WTC11 (cell line): Measurements from ENCODE around the gene TSPAN9. TPM values are rescaled to one million over a fixed set of nuclear protein-coding genes. Genes with fewer than 3 reads are reported as not detected.

Experiments used
- ATAC-seq: fragments of 200-7000 bp; cut with Tn5 transposase; 2 replicates; pipeline ENCODE4 v1.10.0; 2021; ENCODE audit warnings: mild to moderate bottlenecking, moderate library complexity
- CTCF ChIA-PET: fragments of 300-600 bp; sonication (Branson Sonifier 250); formaldehyde crosslinking; loops from one replicate; lab custom pipeline; 2021; ENCODE audit warnings: antibody characterized with exemption; lab: Charles Lee
- POLR2A ChIA-PET: fragments of 350-600 bp; sonication (Branson Sonifier 250); formaldehyde crosslinking; loops from one replicate; lab custom pipeline; 2021; ENCODE audit warnings: antibody characterized with exemption; lab: Charles Lee
- DNase-seq: peaks from one replicate; pipeline ENCODE4 v3.0.0; 2021; ENCODE audit warnings: low spot score
- H3K27ac Mint-ChIP-seq: 2 replicates; pipeline ENCODE4 v1.8.0; 2021; ENCODE audit warnings: mixed read lengths
- H3K27me3 Mint-ChIP-seq: 2 replicates; pipeline ENCODE4 v1.8.0; 2021; ENCODE audit warnings: low read depth, mild to moderate bottlenecking, moderate library complexity, mixed read lengths
- H3K36me3 Mint-ChIP-seq: 2 replicates; pipeline ENCODE4 v1.8.0; 2021; ENCODE audit warnings: mixed read lengths
- H3K4me1 Mint-ChIP-seq: 2 replicates; pipeline ENCODE4 v1.8.0; 2022; ENCODE audit warnings: mixed read lengths
- H3K4me3 Mint-ChIP-seq: 2 replicates; pipeline ENCODE4 v1.8.0; 2021; ENCODE audit warnings: mild to moderate bottlenecking, moderate library complexity, mixed read lengths
- H3K9me3 Mint-ChIP-seq: 2 replicates; pipeline ENCODE4 v1.8.0; 2021; ENCODE audit warnings: mixed read lengths
- FOXK1 ChIP-seq: sonication (generic); formaldehyde crosslinking; IDR thresholded peaks from 2 replicates; pipeline ENCODE4 v1.8.0; 2022; ENCODE audit warnings: mild to moderate bottlenecking, moderate library complexity, missing genetic modification reagents
- GTF2I ChIP-seq: fragments of 250-450 bp; sonication (Bioruptor Pico); conservative IDR thresholded peaks from 2 replicates; pipeline ENCODE4 v1.4.0; 2021; ENCODE audit warnings: mild to moderate bottlenecking
- IRF2 ChIP-seq: sonication (generic); formaldehyde crosslinking; IDR thresholded peaks from 2 replicates; pipeline ENCODE4 v1.8.0; 2022; ENCODE audit warnings: low read depth, missing genetic modification reagents, borderline replicate concordance
- MYBL2 ChIP-seq: sonication (generic); formaldehyde crosslinking; IDR thresholded peaks from 2 replicates; pipeline ENCODE4 v1.8.1; 2023; ENCODE audit warnings: mild to moderate bottlenecking, moderate library complexity, missing genetic modification reagents
- NFYB ChIP-seq: sonication (generic); formaldehyde crosslinking; conservative IDR thresholded peaks from 2 replicates; pipeline ENCODE4 v1.8.0; 2022; ENCODE audit warnings: low read depth, missing genetic modification reagents
- NR1H2 ChIP-seq: sonication (generic); formaldehyde crosslinking; IDR thresholded peaks from 2 replicates; pipeline ENCODE4 v1.9.0; 2021; ENCODE audit warnings: mild to moderate bottlenecking, moderate library complexity, missing genetic modification reagents
- NR3C1 ChIP-seq: sonication (generic); formaldehyde crosslinking; conservative IDR thresholded peaks from 2 replicates; pipeline ENCODE4 v1.8.1; 2023; ENCODE audit warnings: low read depth, mild to moderate bottlenecking, missing genetic modification reagents
- OVOL2 ChIP-seq: fragments of 250-450 bp; sonication (Bioruptor Pico); IDR thresholded peaks from 2 replicates; pipeline ENCODE4 v1.9.0; 2021; ENCODE audit warnings: mild to moderate bottlenecking, borderline replicate concordance
- TCF7 ChIP-seq: sonication (generic); formaldehyde crosslinking; IDR thresholded peaks from 2 replicates; pipeline ENCODE4 v1.8.0; 2022; ENCODE audit warnings: mild to moderate bottlenecking, low read depth, missing genetic modification reagents, moderate library complexity
- TEAD1 ChIP-seq: sonication (generic); formaldehyde crosslinking; IDR thresholded peaks from 2 replicates; pipeline ENCODE4 v1.8.0; 2022; ENCODE audit warnings: mild to moderate bottlenecking, missing genetic modification reagents
- ZNF121 ChIP-seq: sonication (generic); formaldehyde crosslinking; IDR thresholded peaks from 2 replicates; pipeline ENCODE4 v1.8.0; 2023; ENCODE audit warnings: missing genetic modification reagents
- ZNF232 ChIP-seq: sonication (generic); formaldehyde crosslinking; IDR thresholded peaks from 2 replicates; pipeline ENCODE4 v1.8.0; 2022; ENCODE audit warnings: mild to moderate bottlenecking, missing genetic modification reagents
- total RNA-seq: library from RNA; stranded (reverse); gene quantifications from 3 replicates; pipeline ENCODE4 v1.2.3, GENCODE V29; 2021
- TF ChIP-seq, protein P1 (sequence below): fragments of 250-450 bp; sonication (Bioruptor Pico); conservative IDR thresholded peaks from 2 replicates; pipeline ENCODE4 v1.9.0; 2021; ENCODE audit warnings: mild to moderate bottlenecking
- TF ChIP-seq, protein P2 (sequence below): sonication (generic); formaldehyde crosslinking; IDR thresholded peaks from 2 replicates; pipeline ENCODE4 v1.8.0; 2023; ENCODE audit warnings: mild to moderate bottlenecking, missing genetic modification reagents
- TF ChIP-seq, protein P3 (sequence below): sonication (generic); formaldehyde crosslinking; IDR thresholded peaks from 2 replicates; pipeline ENCODE4 v1.8.1; 2023; ENCODE audit warnings: mild to moderate bottlenecking, missing genetic modification reagents, moderate library complexity
- TF ChIP-seq, protein P4 (sequence below): fragments of 250-450 bp; sonication (Bioruptor Pico); IDR thresholded peaks from 2 replicates; pipeline ENCODE4 v1.8.0; 2021; ENCODE audit warnings: mild to moderate bottlenecking
- TF ChIP-seq, protein P5 (sequence below): sonication (generic); formaldehyde crosslinking; IDR thresholded peaks from 2 replicates; pipeline ENCODE4 v1.8.1; 2022; ENCODE audit warnings: low read depth, mild to moderate bottlenecking, moderate library complexity, missing genetic modification reagents, borderline replicate concordance
- TF ChIP-seq, protein P6 (sequence below): sonication (generic); formaldehyde crosslinking; IDR thresholded peaks from 2 replicates; pipeline ENCODE4 v1.8.1; 2023; ENCODE audit warnings: mild to moderate bottlenecking, missing genetic modification reagents, borderline replicate concordance

The TSPAN9 gene
- total RNA-seq, 1 experiment from 2014 or later: 27.6 TPM

DNA sequence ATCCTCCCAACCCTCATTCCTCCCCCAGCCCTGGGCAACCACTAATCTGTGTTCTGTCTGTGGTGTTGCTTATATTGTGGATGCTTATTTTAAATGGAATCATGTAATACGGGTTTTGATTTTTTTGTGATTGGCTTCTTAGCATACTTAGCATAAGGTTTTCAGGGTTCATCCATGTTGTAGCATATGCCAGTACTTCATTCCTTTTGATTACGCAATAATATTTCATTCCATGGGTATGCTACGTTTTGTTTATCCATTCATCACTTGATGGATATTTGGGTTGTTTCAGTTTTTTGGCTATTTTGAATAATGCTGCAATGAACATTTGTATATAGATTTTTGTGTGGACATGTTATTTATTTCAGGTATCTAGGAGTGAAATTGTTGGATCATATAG is 82.9 kb downstream of the TSPAN9 start (continued):
- TF ChIP-seq, protein P1, sequence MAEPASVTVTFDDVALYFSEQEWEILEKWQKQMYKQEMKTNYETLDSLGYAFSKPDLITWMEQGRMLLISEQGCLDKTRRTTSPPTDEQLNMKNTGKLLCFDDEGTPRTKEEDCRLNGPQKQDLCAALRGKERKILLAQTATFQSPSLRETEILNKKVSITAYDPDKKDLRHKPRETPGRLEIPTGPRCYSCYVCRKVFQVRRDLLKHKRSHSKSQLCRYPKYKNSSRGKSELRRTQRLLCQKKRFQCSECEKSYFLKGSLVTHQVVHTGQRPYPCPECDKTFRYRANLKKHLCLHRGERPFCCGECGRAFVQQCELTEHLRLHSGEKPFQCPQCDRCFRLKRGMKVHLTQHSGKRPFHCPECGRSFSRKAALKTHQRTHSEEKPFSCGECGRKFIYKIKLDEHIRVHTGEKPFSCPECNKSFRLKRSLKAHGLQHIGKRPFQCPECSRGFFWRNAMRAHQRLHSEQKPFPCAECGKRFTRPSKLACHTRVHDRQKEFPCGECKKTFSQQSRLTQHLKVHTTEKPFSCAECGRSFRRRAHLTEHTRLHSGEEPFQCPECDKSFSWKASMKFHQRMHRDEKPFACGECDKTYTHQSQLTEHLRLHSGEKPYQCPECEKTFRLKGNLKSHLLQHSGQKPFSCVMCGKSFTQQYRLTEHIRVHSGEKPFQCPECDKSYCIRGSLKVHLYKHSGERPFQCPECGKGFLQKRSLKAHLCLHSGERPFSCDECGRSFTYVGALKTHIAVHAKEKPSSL (CRISPR knock-in tag): no peak
- TF ChIP-seq, protein P2, sequence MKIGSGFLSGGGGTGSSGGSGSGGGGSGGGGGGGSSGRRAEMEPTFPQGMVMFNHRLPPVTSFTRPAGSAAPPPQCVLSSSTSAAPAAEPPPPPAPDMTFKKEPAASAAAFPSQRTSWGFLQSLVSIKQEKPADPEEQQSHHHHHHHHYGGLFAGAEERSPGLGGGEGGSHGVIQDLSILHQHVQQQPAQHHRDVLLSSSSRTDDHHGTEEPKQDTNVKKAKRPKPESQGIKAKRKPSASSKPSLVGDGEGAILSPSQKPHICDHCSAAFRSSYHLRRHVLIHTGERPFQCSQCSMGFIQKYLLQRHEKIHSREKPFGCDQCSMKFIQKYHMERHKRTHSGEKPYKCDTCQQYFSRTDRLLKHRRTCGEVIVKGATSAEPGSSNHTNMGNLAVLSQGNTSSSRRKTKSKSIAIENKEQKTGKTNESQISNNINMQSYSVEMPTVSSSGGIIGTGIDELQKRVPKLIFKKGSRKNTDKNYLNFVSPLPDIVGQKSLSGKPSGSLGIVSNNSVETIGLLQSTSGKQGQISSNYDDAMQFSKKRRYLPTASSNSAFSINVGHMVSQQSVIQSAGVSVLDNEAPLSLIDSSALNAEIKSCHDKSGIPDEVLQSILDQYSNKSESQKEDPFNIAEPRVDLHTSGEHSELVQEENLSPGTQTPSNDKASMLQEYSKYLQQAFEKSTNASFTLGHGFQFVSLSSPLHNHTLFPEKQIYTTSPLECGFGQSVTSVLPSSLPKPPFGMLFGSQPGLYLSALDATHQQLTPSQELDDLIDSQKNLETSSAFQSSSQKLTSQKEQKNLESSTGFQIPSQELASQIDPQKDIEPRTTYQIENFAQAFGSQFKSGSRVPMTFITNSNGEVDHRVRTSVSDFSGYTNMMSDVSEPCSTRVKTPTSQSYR (CRISPR knock-in tag): no peak
- no peak for TF ChIP-seq TCF7 (CRISPR knock-in tag)

DNA sequence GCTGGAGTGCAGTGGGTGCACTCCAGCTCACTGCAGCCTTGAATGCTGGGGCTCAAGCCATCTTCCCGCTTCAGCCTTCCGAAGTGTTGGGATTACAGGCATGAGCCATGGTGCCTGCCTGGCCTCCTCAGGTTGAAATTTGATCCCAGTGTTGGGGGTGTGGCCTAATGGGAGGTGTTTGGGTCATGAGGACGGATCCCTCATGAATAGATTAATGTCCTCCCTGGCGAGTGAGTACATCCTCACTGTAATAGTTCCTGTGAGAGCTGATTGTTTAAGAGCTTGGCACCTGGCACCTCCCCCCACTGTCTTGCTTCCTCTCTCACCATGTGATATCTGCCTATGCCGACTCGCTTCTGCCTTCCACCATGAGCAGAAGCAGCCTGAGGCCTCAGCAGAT is 84.7 kb downstream of the TSPAN9 start:
- ChIA-PET CTCF (interaction anchor here (0.8 to 3.1 kb wide), 4 partner anchors 23 to 316 kb away, joined by 3 to 12 read pairs (median 5); no protein-coding TSS in a partner anchor), POLR2A (no interaction called here)
- Mint-ChIP-seq H3K4me3 (no peak overlapping the region), H3K27ac (no peak overlapping the region), H3K36me3 (peaks cover 23% of the 10 kb centered on the region), H3K4me1 (peaks cover 33% of the 10 kb centered on the region), H3K27me3 (no peaks in the 10 kb centered on the region; the same call in 1 of the 2 replicates), H3K9me3 (peaks cover 25% of the 10 kb centered on the region)
- no peak for TF ChIP-seq NFYB (CRISPR knock-in tag)
- TF ChIP-seq, protein P3, sequence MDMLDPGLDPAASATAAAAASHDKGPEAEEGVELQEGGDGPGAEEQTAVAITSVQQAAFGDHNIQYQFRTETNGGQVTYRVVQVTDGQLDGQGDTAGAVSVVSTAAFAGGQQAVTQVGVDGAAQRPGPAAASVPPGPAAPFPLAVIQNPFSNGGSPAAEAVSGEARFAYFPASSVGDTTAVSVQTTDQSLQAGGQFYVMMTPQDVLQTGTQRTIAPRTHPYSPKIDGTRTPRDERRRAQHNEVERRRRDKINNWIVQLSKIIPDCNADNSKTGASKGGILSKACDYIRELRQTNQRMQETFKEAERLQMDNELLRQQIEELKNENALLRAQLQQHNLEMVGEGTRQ (CRISPR knock-in tag): peak; percentile 39
- peak; percentile 42 for DNase-seq
- ATAC-seq: peak; percentile 82

DNA sequence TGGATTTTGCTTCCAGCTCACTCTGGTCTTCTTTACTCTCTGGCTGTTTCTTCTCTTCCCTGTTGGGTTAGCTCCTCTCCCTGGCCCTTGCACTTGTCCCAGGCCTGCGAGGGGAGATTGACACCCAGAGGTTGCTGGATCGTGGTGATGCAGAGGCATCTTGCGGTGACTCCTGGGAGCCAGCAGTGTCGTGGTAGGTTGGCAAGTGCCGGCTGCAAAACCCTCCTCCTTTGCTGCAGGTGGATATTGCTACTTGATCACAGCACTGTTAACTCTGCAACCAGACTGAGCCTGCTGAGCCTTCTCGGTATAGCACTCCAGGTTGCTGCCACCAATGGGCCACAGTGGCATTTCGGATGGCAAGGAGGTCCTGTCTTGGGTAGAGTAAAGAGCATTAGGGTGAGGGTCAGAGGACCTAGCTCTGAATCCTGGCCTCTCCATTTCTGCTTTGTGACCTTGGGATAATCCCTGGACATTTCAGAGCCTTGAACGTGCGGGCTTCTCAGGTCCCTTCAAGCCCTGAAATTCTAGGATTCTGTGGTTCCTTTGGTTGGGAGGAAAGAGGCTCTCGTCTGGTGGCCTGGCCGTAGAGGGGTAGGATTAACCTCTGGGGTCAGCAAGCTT is 87.4 kb downstream of the TSPAN9 start:
- H3K9me3 Mint-ChIP-seq: peaks cover 23% of the 10 kb centered on the region
- POLR2A ChIA-PET: interaction anchor here (1.0 kb wide), 1 partner anchor 45 kb away, joined by 3 read pairs; no protein-coding TSS in a partner anchor
- peak overlapping the region; percentile 46 for H3K27ac Mint-ChIP-seq
- CTCF ChIA-PET: interaction anchor here (0.7 to 3.1 kb wide), 14 partner anchors 20 to 147 kb away, joined by 3 to 12 read pairs (median 6); no protein-coding TSS in a partner anchor
- no peaks in the 10 kb centered on the region; the same call in 1 of the 2 replicates for H3K27me3 Mint-ChIP-seq
- peaks cover 44% of the 10 kb centered on the region for H3K4me1 Mint-ChIP-seq
- ATAC-seq: no peak
- peaks cover 20% of the 10 kb centered on the region for H3K36me3 Mint-ChIP-seq
- DNase-seq: no peak
- no peak overlapping the region for H3K4me3 Mint-ChIP-seq
- no peak for TF ChIP-seq ZNF121 (CRISPR knock-in tag)
- TF ChIP-seq, protein P4, sequence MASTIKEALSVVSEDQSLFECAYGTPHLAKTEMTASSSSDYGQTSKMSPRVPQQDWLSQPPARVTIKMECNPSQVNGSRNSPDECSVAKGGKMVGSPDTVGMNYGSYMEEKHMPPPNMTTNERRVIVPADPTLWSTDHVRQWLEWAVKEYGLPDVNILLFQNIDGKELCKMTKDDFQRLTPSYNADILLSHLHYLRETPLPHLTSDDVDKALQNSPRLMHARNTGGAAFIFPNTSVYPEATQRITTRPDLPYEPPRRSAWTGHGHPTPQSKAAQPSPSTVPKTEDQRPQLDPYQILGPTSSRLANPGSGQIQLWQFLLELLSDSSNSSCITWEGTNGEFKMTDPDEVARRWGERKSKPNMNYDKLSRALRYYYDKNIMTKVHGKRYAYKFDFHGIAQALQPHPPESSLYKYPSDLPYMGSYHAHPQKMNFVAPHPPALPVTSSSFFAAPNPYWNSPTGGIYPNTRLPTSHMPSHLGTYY (CRISPR knock-in tag): no peak
- TF ChIP-seq OVOL2 (CRISPR knock-in tag): no peak
- no peak for TF ChIP-seq MYBL2 (CRISPR knock-in tag)
- TF ChIP-seq FOXK1: no peak
- no peak for TF ChIP-seq NR3C1 (CRISPR knock-in tag)
- no peak for TF ChIP-seq TEAD1 (CRISPR knock-in tag)
- no peak for TF ChIP-seq GTF2I (CRISPR knock-in tag)
- TF ChIP-seq IRF2 (CRISPR knock-in tag): no peak
- TF ChIP-seq, protein P5, sequence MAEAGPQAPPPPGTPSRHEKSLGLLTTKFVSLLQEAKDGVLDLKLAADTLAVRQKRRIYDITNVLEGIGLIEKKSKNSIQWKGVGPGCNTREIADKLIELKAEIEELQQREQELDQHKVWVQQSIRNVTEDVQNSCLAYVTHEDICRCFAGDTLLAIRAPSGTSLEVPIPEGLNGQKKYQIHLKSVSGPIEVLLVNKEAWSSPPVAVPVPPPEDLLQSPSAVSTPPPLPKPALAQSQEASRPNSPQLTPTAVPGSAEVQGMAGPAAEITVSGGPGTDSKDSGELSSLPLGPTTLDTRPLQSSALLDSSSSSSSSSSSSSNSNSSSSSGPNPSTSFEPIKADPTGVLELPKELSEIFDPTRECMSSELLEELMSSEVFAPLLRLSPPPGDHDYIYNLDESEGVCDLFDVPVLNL (CRISPR knock-in tag): no peak
- no peak for TF ChIP-seq NR1H2
- no peak for TF ChIP-seq ZNF232 (CRISPR knock-in tag)
- TF ChIP-seq, protein P6, sequence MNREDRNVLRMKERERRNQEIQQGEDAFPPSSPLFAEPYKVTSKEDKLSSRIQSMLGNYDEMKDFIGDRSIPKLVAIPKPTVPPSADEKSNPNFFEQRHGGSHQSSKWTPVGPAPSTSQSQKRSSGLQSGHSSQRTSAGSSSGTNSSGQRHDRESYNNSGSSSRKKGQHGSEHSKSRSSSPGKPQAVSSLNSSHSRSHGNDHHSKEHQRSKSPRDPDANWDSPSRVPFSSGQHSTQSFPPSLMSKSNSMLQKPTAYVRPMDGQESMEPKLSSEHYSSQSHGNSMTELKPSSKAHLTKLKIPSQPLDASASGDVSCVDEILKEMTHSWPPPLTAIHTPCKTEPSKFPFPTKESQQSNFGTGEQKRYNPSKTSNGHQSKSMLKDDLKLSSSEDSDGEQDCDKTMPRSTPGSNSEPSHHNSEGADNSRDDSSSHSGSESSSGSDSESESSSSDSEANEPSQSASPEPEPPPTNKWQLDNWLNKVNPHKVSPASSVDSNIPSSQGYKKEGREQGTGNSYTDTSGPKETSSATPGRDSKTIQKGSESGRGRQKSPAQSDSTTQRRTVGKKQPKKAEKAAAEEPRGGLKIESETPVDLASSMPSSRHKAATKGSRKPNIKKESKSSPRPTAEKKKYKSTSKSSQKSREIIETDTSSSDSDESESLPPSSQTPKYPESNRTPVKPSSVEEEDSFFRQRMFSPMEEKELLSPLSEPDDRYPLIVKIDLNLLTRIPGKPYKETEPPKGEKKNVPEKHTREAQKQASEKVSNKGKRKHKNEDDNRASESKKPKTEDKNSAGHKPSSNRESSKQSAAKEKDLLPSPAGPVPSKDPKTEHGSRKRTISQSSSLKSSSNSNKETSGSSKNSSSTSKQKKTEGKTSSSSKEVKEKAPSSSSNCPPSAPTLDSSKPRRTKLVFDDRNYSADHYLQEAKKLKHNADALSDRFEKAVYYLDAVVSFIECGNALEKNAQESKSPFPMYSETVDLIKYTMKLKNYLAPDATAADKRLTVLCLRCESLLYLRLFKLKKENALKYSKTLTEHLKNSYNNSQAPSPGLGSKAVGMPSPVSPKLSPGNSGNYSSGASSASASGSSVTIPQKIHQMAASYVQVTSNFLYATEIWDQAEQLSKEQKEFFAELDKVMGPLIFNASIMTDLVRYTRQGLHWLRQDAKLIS (CRISPR knock-in tag): no peak
